GM12892 (cell line): ENCODE data around the gene ABCF2.

Experiments
- POLR2A ChIP-seq: IDR thresholded peaks from 2 replicates; pipeline ENCODE4 v1.6.1; 2011; ENCODE audit warnings: low read depth, low read length, control low read depth
- POLR2AphosphoS5 ChIP-seq: IDR thresholded peaks from 2 replicates; pipeline ENCODE4 v1.6.1; 2011; ENCODE audit warnings: low read depth, low read length, control low read depth
- TAF1 ChIP-seq: IDR thresholded peaks from 2 replicates; pipeline ENCODE4 v1.6.1; 2011; ENCODE audit warnings: low read depth, mild to moderate bottlenecking, control low read depth, low read length, borderline replicate concordance

- no peak for TF ChIP-seq POLR2AphosphoS5
- TF ChIP-seq POLR2A, result no peak
- TF ChIP-seq TAF1, result no peak
Measured at GRCh38 chr7:151244841-151245346, 17.9 kb upstream of the ABCF2 start.
